Subcutaneous adipose tissue (tissue), 4 donors: ENCODE results near the gene AQP2. TPM values are rescaled to one million over a fixed set of nuclear protein-coding genes. Genes with fewer than 3 reads are reported as not detected.

Experiments
- total RNA-seq, 4 donors: library from RNA; depleted of rRNA; stranded (reverse); fragments of >200 nt; gene quantifications; one replicate each; pipeline ENCODE4 v1.1.0, GENCODE V29; 2016
- TF ChIP-seq, protein P1 (sequence below): fragments of 450-650 bp; IDR thresholded peaks from one replicate; pipeline ENCODE4 v1.5.1; 2016; ENCODE audit warnings: low read depth, mild to moderate bottlenecking, control low read depth, antibody characterized with exemption, moderate library complexity

Gene AQP2
- total RNA-seq, 4 donors from 2014 or later: not detected

DNA sequence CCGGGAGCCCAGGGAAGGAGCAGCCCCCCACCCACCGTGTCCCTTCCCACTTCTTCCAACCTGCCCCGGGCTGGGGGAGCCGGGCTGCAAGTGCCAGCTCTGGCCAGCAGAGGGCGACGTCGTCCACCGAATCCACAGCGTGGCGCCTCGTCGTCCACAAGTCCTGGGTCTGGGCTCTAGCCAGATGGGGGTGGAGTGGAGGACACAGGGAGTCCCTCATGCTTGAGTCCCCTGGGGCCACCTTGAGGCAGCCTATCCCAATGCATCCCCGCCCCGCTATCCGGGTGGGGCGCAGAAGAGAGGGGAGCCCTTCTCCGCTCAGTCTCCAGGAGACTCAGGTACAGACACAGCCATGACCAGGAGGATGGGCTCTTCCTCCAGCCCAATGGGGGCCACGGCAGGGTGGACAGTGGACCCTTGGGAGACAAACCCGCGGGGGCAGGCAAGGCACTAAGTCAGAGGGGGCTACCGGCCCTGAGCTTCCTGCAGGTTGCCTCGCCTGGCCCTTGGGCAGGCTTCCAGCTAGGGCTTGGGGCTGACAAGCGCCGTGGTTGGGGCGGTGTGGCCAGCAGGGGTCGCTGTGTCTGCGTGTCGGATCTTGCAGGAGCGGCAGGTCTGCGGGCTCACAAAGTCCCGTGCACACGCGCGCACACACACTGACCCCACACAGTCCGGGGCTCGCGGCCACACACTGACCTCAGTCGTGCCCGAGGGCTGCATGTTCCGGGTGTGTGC, 16.7 kb downstream of the AQP2 start:
- TF ChIP-seq, protein P1, sequence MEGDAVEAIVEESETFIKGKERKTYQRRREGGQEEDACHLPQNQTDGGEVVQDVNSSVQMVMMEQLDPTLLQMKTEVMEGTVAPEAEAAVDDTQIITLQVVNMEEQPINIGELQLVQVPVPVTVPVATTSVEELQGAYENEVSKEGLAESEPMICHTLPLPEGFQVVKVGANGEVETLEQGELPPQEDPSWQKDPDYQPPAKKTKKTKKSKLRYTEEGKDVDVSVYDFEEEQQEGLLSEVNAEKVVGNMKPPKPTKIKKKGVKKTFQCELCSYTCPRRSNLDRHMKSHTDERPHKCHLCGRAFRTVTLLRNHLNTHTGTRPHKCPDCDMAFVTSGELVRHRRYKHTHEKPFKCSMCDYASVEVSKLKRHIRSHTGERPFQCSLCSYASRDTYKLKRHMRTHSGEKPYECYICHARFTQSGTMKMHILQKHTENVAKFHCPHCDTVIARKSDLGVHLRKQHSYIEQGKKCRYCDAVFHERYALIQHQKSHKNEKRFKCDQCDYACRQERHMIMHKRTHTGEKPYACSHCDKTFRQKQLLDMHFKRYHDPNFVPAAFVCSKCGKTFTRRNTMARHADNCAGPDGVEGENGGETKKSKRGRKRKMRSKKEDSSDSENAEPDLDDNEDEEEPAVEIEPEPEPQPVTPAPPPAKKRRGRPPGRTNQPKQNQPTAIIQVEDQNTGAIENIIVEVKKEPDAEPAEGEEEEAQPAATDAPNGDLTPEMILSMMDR: no peak

DNA sequence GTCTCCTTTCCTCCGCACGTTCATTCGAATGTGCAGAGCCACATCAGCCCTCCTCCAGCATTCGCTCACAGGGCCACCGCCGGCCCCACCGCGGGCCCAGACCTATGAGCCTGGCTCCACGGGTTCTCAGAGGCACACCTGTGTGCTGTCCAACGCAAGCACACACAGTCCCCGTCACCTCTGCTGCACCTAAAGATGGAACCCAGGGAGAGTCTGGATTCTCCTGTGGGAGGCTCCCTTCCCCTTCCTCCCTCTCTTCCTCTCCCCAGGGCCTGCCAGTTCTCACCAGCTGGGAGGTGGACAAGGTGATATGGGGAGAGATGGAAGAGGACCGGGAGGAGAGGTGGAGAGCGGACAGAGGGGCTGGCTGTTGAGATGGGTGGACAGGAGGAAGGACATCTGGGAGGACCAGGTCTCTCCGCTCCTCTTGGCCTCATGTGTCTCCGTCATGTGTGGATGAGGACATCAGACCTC, 17.3 kb downstream of the AQP2 start:
- TF ChIP-seq, protein P1: no peak

DNA sequence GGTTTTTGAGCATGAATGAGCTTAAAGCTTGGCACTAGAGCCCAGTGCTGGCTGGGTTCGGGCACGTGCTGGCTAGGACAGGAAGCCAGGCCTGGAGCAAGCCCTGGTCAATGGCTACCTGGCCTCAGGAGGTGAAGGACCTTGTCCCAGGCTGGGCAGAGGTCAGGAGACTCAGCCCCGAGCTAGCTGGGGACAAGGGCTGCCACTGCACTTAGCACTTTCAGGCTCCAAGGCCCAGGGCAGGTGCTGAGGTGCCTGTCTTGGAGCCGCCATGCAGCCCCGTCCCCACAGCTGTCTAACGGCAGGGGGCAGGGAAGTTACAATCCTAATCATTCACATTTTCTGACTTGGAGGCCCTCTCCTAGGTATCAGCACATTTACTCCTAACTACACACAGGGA, 17.9 kb downstream of the AQP2 start:
- TF ChIP-seq, protein P1: no peak

- TF ChIP-seq, protein P1: no peak
Observed at GRCh38 chr12:49969027-49969426, 18.5 kb downstream of the AQP2 start.

DNA sequence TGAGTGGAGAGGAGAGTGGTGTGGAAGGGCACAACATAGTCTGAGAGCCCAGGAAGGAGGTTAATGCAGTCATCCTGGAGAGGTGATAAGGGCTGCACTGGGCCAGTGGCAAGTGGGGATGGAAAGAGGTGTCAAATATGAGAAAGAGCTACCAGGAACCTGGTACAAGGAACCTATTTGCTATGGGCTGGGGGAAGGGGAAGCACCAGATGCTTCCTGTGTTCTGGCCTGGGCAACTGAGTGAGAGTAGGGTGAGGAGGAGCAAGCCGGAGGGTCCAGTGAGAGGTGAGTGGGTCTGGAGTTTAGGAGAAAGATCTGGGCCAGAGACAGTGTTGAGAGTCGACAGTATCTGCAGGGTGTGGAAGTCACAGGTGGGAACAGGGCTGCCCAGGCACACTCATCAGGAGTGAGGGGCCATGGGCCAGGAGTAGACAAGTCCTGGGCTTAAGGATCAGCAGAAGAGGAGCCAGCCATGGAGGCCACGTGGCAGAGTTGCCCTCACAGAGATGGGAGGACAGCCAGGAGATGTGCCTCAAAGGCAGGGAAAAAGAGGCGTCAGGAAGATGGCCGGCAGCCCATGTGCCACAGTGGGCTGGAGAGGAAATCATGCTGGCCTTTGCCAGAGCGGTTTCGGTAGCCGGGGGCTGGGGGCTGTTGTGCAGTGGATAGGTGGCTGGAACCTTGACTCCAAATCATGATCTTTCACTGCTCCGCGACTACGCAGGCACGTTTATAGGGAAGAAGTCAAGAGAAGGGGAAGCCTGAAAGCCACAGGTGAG, 19.3 kb downstream of the AQP2 start:
- TF ChIP-seq, protein P1: no peak

GRCh38 chr12:49970658-49971057, 20.1 kb downstream of the AQP2 start:
- TF ChIP-seq, protein P1: no peak

DNA sequence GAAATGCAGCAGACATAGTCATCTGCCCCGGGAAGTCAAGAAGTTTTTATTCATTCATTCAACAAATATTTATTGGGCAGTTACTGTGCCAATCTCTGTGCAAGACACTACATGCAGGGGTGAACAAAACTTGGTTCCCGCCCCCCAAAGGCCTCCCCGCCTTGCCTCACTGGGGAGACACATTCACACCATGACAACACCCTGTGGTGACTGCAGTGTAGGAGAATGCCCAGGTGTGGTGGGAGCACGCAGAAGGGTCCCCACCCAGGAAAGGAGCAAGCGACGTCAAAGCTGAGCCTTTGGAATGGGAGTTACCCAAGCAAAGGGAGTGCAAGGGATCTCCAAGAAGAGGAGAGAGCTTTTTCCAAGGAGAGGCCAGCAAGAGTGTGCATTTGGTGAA, 20.6 kb downstream of the AQP2 start:
- TF ChIP-seq, protein P1: no peak
